ENCODE measurements around the gene LHX4.

The LHX4 gene

GRCh38 chr1:180261524-180262155 lies 31.6 kb downstream of the LHX4 start:
- no peak for TF ChIP-seq CTCF (IDR thresholded peaks at IDR 0.05)
- Histone ChIP-seq H3K4me3 (no peak overlapping the region), H3K27ac (no peak overlapping the region)
- no peak for DNase-seq (ENCODE audit: low spot score)

GRCh38 chr1:180262628-180263488 lies 32.8 kb downstream of the LHX4 start:
- DNase-seq (ENCODE audit: low spot score), result no peak
- TF ChIP-seq CTCF (IDR thresholded peaks at IDR 0.05), result no peak
- Histone ChIP-seq H3K4me3 (no peak overlapping the region), H3K27ac (no peak overlapping the region)

- no peak overlapping the region for H3K27ac ChIP-seq
- no peak overlapping the region for H3K4me3 ChIP-seq
- DNase-seq (ENCODE audit: low spot score), result peak; percentile 21
- no peak for TF ChIP-seq CTCF (IDR thresholded peaks at IDR 0.05)
These were observed 34.5 kb downstream of the LHX4 start for GRCh38 chr1:180264595-180264994.

GRCh38 chr1:180265201-180265600 lies 35.1 kb downstream of the LHX4 start:
- peak; percentile 29 for DNase-seq (ENCODE audit: low spot score)
- no peak overlapping the region for H3K27ac ChIP-seq
- no peak overlapping the region for H3K4me3 ChIP-seq
- TF ChIP-seq CTCF (IDR thresholded peaks at IDR 0.05), result no peak

GRCh38 chr1:180265871-180266270 lies 35.8 kb downstream of the LHX4 start:
- TF ChIP-seq CTCF (IDR thresholded peaks at IDR 0.05), result no peak
- H3K4me3 ChIP-seq, result no peak overlapping the region
- no peak overlapping the region for H3K27ac ChIP-seq
- DNase-seq (ENCODE audit: low spot score), result peak; percentile 53

- Histone ChIP-seq H3K4me3 (no peak overlapping the region), H3K27ac (no peak overlapping the region)
- no peak for TF ChIP-seq CTCF (IDR thresholded peaks at IDR 0.05)
- peak; percentile 63 for DNase-seq (ENCODE audit: low spot score)
These were observed 36.5 kb downstream of the LHX4 start for GRCh38 chr1:180266275-180267210.

Data from coronary artery (tissue), 2 donors.